Muscle layer of colon (tissue), 2 donors: ENCODE data around the gene ZNF366.
"Not testable (repeated sequence)": the region's sequence is repeated elsewhere in the genome, so short reads cannot be mapped to it uniquely, and the experiment has no call there.

Experiments
- H3K27ac ChIP-seq: one replicate; pipeline ENCODE4 v1.7.0; 2013; ENCODE audit warnings: low read depth, mild to moderate bottlenecking, low read length, moderate library complexity
- H3K27me3 ChIP-seq, 2 donors: one replicate each; pipeline ENCODE4 v1.7.0; 2013; ENCODE audit warnings: low read length in 2 of 2, mild to moderate bottlenecking in 2 of 2; ENCODE audit not compliant: insufficient read depth in 2 of 2, control insufficient read depth in 1 of 2
- H3K36me3 ChIP-seq: one replicate; pipeline ENCODE4 v1.7.0; 2013; ENCODE audit warnings: mild to moderate bottlenecking, low read length; ENCODE audit not compliant: insufficient read depth
- H3K4me1 ChIP-seq: one replicate; pipeline ENCODE4 v1.7.0; 2013; ENCODE audit warnings: mild to moderate bottlenecking, low read length; ENCODE audit not compliant: insufficient read depth
- H3K4me3 ChIP-seq, 2 donors: one replicate each; pipeline ENCODE4 v1.7.0; 2013; ENCODE audit warnings: low read length in 2 of 2, low read depth in 1 of 2, mild to moderate bottlenecking in 1 of 2, moderate library complexity in 1 of 2
- H3K9ac ChIP-seq: one replicate; pipeline ENCODE4 v1.7.0; 2013; ENCODE audit warnings: low read length
- H3K9me3 ChIP-seq: one replicate; pipeline ENCODE4 v1.7.0; 2013; ENCODE audit warnings: mild to moderate bottlenecking, low read length
- donor health status: abdominal sarcoma.
- donor health status: Adenocarcinoma of cecum.

The ZNF366 gene

GRCh38 chr5:72410688-72411295 is 96.4 kb downstream of the ZNF366 start:
- H3K4me1 ChIP-seq = no peaks in the 10 kb centered on the region

GRCh38 chr5:72408603-72409002 is 98.6 kb downstream of the ZNF366 start:
- Histone ChIP-seq H3K9me3 (no peaks in the 10 kb centered on the region), H3K36me3 (no peaks in the 10 kb centered on the region), H3K27me3 (no peaks in the 10 kb centered on the region), H3K9ac (no peak overlapping the region), H3K4me1 (no peaks in the 10 kb centered on the region), H3K27ac (no peak overlapping the region), H3K4me3 (no peak overlapping the region)

More at GRCh38 chr5:72410688-72411295, 96.4 kb downstream of the ZNF366 start:
- no peak overlapping the region for H3K27ac ChIP-seq
- H3K9ac ChIP-seq = no peak overlapping the region
- no peaks in the 10 kb centered on the region for H3K9me3 ChIP-seq
- H3K4me3 ChIP-seq = no peak overlapping the region
- no peaks in the 10 kb centered on the region for H3K36me3 ChIP-seq
- H3K27me3 ChIP-seq = no peaks in the 10 kb centered on the region

GRCh38 chr5:72408127-72408526 is 99.1 kb downstream of the ZNF366 start:
- H3K27ac ChIP-seq = no peak overlapping the region
- no peak overlapping the region for H3K9ac ChIP-seq
- H3K4me1 ChIP-seq = peaks cover under 1% of the 10 kb centered on the region
- no peaks in the 10 kb centered on the region for H3K27me3 ChIP-seq
- H3K4me3 ChIP-seq = no peak overlapping the region
- H3K36me3 ChIP-seq = no peaks in the 10 kb centered on the region
- H3K9me3 ChIP-seq = no peaks in the 10 kb centered on the region

GRCh38 chr5:72407541-72407940 is 99.7 kb downstream of the ZNF366 start:
- Histone ChIP-seq H3K9ac (no peak overlapping the region), H3K4me1 (peaks cover 4% of the 10 kb centered on the region), H3K27me3 (no peaks in the 10 kb centered on the region)

GRCh38 chr5:72407078-72407477 is 100.1 kb downstream of the ZNF366 start:
- Histone ChIP-seq H3K27ac (no peak overlapping the region), H3K9ac (no peak overlapping the region), H3K4me3 (no peak overlapping the region), H3K4me1 (peaks cover 4% of the 10 kb centered on the region), H3K9me3 (no peaks in the 10 kb centered on the region), H3K36me3 (no peaks in the 10 kb centered on the region), H3K27me3 (no peaks in the 10 kb centered on the region)

More at GRCh38 chr5:72407541-72407940, 99.7 kb downstream of the ZNF366 start:
- H3K4me3 ChIP-seq = no peak overlapping the region
- H3K36me3 ChIP-seq = no peaks in the 10 kb centered on the region
- H3K9me3 ChIP-seq = no peaks in the 10 kb centered on the region
- H3K27ac ChIP-seq = no peak overlapping the region

- H3K9me3 ChIP-seq, H3K4me1 ChIP-seq, H3K4me3 ChIP-seq, H3K27ac ChIP-seq, H3K36me3 ChIP-seq, H3K27me3 ChIP-seq, H3K9ac ChIP-seq: not testable (repeated sequence)
Measured at GRCh38 chr5:72404771-72405170, 102.4 kb downstream of the ZNF366 start.

- Histone ChIP-seq H3K27me3 (no peaks in the 10 kb centered on the region), H3K27ac (no peak overlapping the region), H3K9me3 (peaks cover 7% of the 10 kb centered on the region), H3K4me1 (peaks cover 4% of the 10 kb centered on the region), H3K36me3 (no peaks in the 10 kb centered on the region), H3K9ac (no peak overlapping the region), H3K4me3 (no peak overlapping the region)
Measured at GRCh38 chr5:72402959-72403628, 104.1 kb downstream of the ZNF366 start.

- H3K27ac ChIP-seq = no peak overlapping the region
- peaks cover 7% of the 10 kb centered on the region for H3K9me3 ChIP-seq
- no peak overlapping the region for H3K4me3 ChIP-seq
- peaks cover 4% of the 10 kb centered on the region for H3K4me1 ChIP-seq
- H3K9ac ChIP-seq = no peak overlapping the region
- no peaks in the 10 kb centered on the region for H3K27me3 ChIP-seq
- no peaks in the 10 kb centered on the region for H3K36me3 ChIP-seq
Measured at GRCh38 chr5:72402381-72402890, 104.8 kb downstream of the ZNF366 start.

- Histone ChIP-seq H3K4me1 (peaks cover 4% of the 10 kb centered on the region), H3K36me3 (no peaks in the 10 kb centered on the region), H3K27ac (no peak overlapping the region), H3K4me3 (no peak overlapping the region), H3K9me3 (peaks cover 7% of the 10 kb centered on the region), H3K9ac (no peak overlapping the region), H3K27me3 (no peaks in the 10 kb centered on the region)
Measured at GRCh38 chr5:72400950-72401349, 106.3 kb downstream of the ZNF366 start.

- H3K27ac ChIP-seq = no peak overlapping the region
- H3K4me1 ChIP-seq = peaks cover under 1% of the 10 kb centered on the region
- no peak overlapping the region for H3K4me3 ChIP-seq
- no peak overlapping the region for H3K9ac ChIP-seq
- H3K36me3 ChIP-seq = no peaks in the 10 kb centered on the region
- H3K9me3 ChIP-seq = peaks cover 7% of the 10 kb centered on the region
- H3K27me3 ChIP-seq = no peaks in the 10 kb centered on the region
Measured at GRCh38 chr5:72397836-72398235, 109.4 kb downstream of the ZNF366 start.

- Histone ChIP-seq H3K9me3 (no peaks in the 10 kb centered on the region), H3K9ac (no peak overlapping the region), H3K27ac (no peak overlapping the region), H3K27me3 (no peaks in the 10 kb centered on the region), H3K4me3 (no peak overlapping the region), H3K4me1 (peaks cover 14% of the 10 kb centered on the region), H3K36me3 (no peaks in the 10 kb centered on the region)
Measured at GRCh38 chr5:72394688-72395087, 112.5 kb downstream of the ZNF366 start.

GRCh38 chr5:72393052-72393451 is 114.2 kb downstream of the ZNF366 start:
- H3K27ac ChIP-seq = no peak overlapping the region
- H3K9ac ChIP-seq = no peak overlapping the region
- no peaks in the 10 kb centered on the region for H3K36me3 ChIP-seq

More at GRCh38 chr5:72393052-72393451, 114.2 kb downstream of the ZNF366 start:
- Histone ChIP-seq H3K4me3 (no peak overlapping the region), H3K9me3 (no peaks in the 10 kb centered on the region), H3K27me3 (no peaks in the 10 kb centered on the region), H3K4me1 (peaks cover 17% of the 10 kb centered on the region)
